CD4-positive, alpha-beta T cell treated with Interleukin-15 for 1 hour (primary cell): ENCODE results near the gene KANSL1.
A peak's percentile ranks its signal among the peaks of the same experiment; 100 is the strongest.

Experiments used
- DNase-seq: peaks from one replicate; pipeline ENCODE4 v3.0.0-alpha.2; 2020

Gene KANSL1

DNA sequence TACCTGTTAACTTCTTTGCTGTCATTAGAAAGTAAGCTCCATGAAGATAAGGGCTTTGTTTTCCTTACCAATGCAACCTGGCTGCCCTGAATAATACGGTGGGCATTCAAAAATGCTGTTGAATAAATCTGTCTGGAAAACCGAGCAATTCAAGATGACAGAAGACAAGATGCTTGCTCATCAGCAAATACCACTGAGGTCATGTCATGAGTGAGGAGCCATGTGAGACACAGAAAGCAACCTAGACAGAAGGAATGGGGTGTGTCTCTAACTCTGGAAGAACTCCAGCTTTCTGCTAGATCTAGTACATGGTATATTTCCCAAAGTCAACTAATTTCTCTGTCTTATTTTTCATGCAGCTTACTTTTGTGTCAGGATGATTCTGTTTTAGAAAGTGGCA, 130.0 kb downstream of the KANSL1 start:
- no peak for DNase-seq

DNA sequence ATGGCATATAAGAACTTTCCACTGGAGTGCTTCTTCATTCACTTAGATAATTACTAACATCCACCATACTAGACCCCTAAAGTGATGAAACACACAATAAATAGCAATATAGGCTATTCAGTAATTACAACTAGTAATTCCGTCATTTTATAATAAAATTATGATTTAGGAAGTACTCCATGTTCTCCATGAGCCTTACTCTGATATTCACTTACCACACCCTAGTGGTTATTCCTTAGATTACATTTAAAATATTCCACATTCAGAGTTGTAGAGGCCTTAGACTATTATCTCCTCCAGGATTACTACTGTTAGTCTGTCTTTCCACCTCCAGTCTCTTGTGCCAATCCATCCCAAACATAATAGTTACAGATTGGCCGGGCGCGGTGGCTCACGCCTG, 131.8 kb downstream of the KANSL1 start:
- DNase-seq: no peak

GRCh38 chr17:46060461-46060860, 132.8 kb downstream of the KANSL1 start:
- DNase-seq: no peak

- no peak for DNase-seq
Measured at GRCh38 chr17:46059486-46059885, 133.7 kb downstream of the KANSL1 start.

DNA sequence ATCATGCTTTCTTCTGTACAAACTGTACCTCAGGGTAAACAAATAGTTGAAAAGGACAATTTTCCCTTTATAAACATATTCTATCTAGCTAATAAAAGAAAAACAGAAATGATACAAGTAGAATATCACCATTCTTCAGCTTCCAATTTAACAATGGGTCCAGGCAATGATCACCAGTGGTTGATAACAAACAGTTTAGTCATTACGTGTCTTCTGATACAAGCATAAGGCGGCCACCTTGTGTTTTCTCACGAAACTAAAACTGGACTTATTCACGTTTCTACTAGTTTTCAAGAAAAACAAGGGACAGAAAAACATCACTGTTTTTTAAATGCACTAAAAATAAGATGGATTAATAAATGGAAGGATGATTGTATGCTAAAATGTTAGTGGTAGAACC, 135.9 kb downstream of the KANSL1 start:
- no peak for DNase-seq

- DNase-seq: no peak
Measured at GRCh38 chr17:46056800-46057304, 136.4 kb downstream of the KANSL1 start.

GRCh38 chr17:46053911-46054534, 139.2 kb downstream of the KANSL1 start:
- DNase-seq: no peak

GRCh38 chr17:46049656-46050055, 143.6 kb downstream of the KANSL1 start:
- no peak for DNase-seq

DNA sequence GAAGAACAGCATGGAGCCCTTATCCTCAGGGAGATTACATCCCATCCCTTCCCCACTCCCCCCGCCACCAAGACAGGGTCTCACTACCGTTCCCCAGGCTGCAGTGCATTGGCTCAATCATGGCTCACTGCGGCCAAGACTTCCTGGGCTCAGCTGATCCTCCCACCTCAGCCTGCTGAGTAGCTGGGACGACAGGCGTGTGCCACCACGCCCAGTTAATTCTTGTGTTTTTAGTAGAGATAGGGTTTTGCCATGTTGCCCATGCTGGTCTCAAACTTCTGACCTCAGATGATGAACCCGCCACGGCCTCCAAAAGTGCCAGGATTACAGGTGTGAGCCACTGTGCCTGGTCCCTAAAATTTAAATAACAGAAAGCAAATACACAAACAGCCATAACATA, 145.4 kb downstream of the KANSL1 start:
- DNase-seq: no peak

DNA sequence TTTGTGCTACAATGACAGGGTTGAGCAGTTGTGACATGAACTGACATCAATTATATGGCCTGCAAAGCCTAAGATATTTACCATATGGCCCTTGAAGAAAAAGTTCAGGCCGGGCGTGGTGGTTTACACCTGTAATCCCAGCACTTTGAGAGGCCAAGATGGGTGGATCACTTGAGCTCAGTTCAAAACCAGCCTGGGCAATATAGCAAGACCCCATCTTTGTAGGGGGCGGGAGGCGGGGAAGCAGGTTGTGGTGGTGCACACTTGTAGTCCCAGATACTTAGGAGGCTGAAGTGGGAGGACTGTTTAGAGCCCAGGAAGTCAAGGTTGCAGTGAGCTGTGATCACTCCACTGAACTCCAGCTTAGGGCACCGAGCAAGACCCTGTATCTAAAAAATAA, 145.8 kb downstream of the KANSL1 start:
- no peak for DNase-seq

GRCh38 chr17:46046957-46047356, 146.3 kb downstream of the KANSL1 start:
- DNase-seq: no peak

GRCh38 chr17:46045639-46046038, 147.6 kb downstream of the KANSL1 start:
- DNase-seq: no peak

DNA sequence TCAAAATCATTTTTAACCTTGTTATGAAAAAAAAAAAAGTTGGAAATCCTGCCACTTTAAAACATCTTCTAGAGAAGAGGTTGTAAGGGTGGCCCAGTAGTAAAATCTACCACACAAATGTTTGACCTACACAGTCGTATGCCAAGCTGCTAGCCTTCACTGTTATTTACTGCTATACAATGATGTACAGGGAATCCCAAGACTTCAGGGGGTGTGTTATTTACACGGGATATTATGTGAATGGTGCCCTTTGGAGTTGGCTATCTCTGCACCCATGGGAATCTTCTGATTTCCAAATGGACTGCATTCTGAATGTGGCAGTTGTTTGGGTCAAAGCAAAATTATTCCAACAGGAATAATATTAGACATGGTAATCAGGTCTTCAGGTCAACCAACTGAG, 148.2 kb downstream of the KANSL1 start:
- DNase-seq: no peak

DNA sequence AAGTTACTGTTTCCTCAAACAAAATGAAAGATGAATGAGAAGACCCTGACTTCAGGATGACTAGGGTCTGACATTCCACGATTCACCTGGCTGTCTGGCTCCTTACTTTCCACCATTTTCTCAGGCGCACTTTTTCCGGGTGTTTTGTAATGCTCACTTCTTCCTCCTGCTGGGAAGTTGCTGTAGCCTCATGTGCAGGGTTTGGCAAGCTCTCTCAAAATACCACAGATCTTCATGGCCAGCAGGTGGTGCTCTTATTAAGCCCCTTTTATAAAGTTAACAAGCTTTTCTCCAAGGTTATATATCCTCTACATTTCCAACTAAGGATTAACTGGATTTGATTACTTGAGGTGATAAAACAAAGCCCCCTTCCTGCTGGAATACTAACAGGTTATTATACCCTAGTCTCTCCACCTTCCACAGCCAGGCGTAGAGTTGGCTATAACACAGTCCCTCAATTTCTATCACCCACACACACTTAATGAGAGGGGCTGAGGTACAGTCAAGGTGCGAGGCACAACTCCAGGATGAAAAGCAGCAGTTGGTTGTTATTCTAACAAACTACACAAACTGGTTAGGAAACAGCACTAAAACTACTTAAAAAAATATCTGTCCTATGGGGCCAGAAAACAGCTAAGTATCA, 148.8 kb downstream of the KANSL1 start:
- peak; percentile 45 for DNase-seq

- DNase-seq: no peak
Measured at GRCh38 chr17:46043606-46044005, 149.6 kb downstream of the KANSL1 start.

- DNase-seq: no peak
Measured at GRCh38 chr17:46042925-46043324, 150.3 kb downstream of the KANSL1 start.

DNA sequence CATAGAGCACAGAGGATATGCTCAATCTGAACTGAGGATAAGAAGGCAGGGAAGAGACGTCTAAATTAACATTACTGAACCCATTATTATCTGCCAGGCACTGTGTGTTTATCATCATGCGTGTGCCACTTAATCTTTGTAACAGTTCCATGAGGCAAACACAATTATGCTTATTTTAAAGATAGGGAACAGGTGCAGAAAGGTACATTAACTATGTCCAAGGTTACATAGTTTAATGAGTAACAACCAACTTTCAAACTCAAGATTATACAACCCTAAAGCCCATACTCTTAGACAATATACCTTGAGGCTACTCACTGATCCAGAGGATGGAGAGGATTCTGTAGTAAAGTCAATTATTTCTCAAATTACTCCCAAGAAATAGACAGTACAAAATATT, 151.0 kb downstream of the KANSL1 start:
- no peak for DNase-seq

DNA sequence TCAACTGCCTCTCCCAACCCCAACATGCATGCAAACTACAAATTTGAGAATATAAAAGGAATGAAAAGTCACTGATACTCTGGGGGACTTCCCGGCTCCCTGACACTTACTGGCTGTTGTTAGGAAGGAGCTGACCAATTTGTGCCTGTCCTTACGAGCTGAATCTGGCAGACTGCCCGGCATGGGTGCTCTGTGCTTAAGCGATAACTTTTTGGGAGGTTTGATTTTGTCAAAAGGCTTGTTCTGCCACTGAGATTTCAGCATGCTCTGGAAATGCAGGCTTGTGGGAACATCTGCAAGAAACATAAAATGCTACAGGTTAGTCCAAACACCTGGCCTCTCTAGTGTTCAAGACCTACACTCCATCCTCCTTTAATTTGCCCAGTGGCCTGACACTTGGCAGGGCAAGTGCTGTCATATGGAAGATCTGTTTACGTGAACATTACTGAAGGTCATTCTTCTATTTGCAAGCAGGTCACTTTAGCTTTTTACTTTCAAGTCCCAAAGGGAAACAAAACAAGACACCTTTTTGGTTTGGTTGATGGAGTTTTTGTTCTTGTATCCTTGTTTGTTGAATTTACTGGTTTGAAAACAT, 153.5 kb downstream of the KANSL1 start:
- no peak for DNase-seq

GRCh38 chr17:46038937-46039336, 154.3 kb downstream of the KANSL1 start:
- no peak for DNase-seq

GRCh38 chr17:46038414-46038813, 154.8 kb downstream of the KANSL1 start:
- no peak for DNase-seq

DNA sequence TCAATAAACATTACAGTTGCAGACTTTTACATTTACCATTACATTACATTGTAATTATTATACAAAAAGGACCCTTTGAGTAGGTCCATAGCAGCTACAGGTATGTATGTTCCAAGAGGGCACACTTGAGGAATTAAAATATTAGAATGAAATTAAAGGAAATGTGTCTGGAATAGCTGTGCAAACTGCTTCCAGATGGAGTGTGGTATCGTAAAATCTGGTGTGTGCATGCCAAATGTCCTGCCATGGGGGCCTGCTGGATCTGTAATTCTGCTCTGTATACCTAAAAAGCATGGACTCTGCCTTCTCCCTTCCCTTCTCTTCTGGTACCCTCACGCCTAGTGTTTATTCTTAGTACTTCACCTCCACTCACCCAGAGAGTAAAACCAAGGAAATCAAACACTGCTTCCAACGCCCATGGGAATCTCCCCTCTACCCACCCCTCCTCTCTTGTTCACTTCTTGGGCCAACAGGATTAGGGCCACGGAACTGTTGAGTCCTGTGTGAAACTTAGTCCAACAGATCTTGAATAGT, 155.4 kb downstream of the KANSL1 start:
- DNase-seq: no peak

GRCh38 chr17:46036491-46036890, 156.7 kb downstream of the KANSL1 start:
- DNase-seq: no peak

DNA sequence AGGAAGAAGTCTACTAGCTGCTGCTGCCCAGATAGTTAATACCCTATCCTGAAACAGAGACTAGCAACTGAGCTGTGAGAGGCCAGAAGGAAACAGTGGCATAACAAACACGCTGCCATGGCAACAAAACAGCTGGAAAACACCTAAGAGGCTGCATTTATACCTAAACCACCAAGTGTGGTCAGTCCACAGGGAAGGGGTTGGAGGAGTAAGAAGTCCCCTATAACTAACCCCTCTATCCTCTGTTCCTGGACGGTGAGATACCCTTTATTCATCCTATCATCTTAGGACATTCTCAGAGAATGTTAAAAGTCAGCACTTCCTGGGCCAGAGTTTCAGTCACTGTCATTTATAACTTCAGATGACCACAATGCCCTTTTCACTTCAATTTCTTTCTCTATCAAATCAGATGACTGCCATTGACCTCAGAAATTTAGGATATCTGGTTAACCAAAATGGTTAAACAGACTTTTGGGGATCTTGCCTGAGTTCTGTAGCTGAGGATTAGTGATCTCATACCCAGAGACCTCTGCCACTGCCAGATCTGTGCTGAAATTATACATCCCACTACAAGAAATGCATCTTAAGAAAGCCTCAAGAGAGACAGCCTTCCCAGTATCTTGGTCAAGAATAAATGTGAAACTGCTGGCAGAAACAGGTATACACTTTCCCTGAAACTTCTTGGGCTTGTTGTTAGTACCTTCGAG, 158.0 kb downstream of the KANSL1 start:
- peak; percentile 34 for DNase-seq

GRCh38 chr17:46033392-46033791, 159.8 kb downstream of the KANSL1 start:
- DNase-seq: no peak
